Astrocyte (in vitro differentiated cells and primary cell): ENCODE results near the gene CLCN6. TPM values are rescaled to one million over a fixed set of nuclear protein-coding genes. Genes with fewer than 3 reads are reported as not detected.

Experiments used
- DNase-seq: peaks from one replicate; pipeline ENCODE4 v3.0.0-alpha.2; 2010; ENCODE audit warnings: low read depth
- FAIRE-seq: peaks from 2 replicates; lab custom pipeline; 2011; peaks lifted over from hg19 to GRCh38; lab: Jason Lieb, UNC
- H2AFZ ChIP-seq: 2 replicates; pipeline ENCODE4 v1.6.0; 2012; ENCODE audit warnings: low read depth, low read length, inconsistent platforms
- H3K27ac ChIP-seq: 2 replicates; pipeline ENCODE4 v1.5.1; 2011; ENCODE audit warnings: low read depth, low read length, inconsistent platforms
- H3K27me3 ChIP-seq: 2 replicates; pipeline ENCODE4 v1.6.0; 2011; ENCODE audit warnings: low read length, inconsistent platforms; ENCODE audit not compliant: insufficient read depth
- H3K36me3 ChIP-seq: 2 replicates; pipeline ENCODE4 v1.5.1; 2011; ENCODE audit warnings: low read length, inconsistent platforms; ENCODE audit not compliant: insufficient read depth
- H3K4me1 ChIP-seq: 2 replicates; pipeline ENCODE4 v1.5.1; 2011; ENCODE audit warnings: low read length, inconsistent platforms; ENCODE audit not compliant: insufficient read depth
- H3K4me2 ChIP-seq: 2 replicates; pipeline ENCODE4 v1.6.0; 2012; ENCODE audit warnings: low read length, inconsistent platforms
- H3K4me3 ChIP-seq: 2 replicates; pipeline ENCODE4 v1.5.1; 2011; ENCODE audit warnings: low read depth, mild to moderate bottlenecking, low read length, inconsistent platforms; ENCODE audit not compliant: insufficient read depth
- H3K79me2 ChIP-seq: 2 replicates; pipeline ENCODE4 v1.6.0; 2012; ENCODE audit warnings: mild to moderate bottlenecking, low read length, inconsistent platforms; ENCODE audit not compliant: insufficient read depth
- H3K9ac ChIP-seq: 2 replicates; pipeline ENCODE4 v1.6.0; 2012; ENCODE audit warnings: mild to moderate bottlenecking, low read length, inconsistent platforms
- H3K9me3 ChIP-seq: 2 replicates; pipeline ENCODE4 v1.5.1; 2012; ENCODE audit warnings: low read depth, mild to moderate bottlenecking, low read length, inconsistent platforms; ENCODE audit not compliant: insufficient read depth
- H4K20me1 ChIP-seq: 2 replicates; pipeline ENCODE4 v1.6.0; 2012; ENCODE audit warnings: low read length, inconsistent platforms; ENCODE audit not compliant: insufficient read depth
- H3K27ac Mint-ChIP-seq: one replicate; pipeline ENCODE4 v1.8.0; 2021; ENCODE audit warnings: mild to moderate bottlenecking, mixed read lengths; ENCODE audit not compliant: unreplicated experiment
- H3K27me3 Mint-ChIP-seq: one replicate; pipeline ENCODE4 v1.8.0; 2021; ENCODE audit warnings: low read depth, mixed read lengths; ENCODE audit not compliant: unreplicated experiment
- H3K36me3 Mint-ChIP-seq: one replicate; pipeline ENCODE4 v1.8.0; 2021; ENCODE audit warnings: low read depth, mixed read lengths; ENCODE audit not compliant: unreplicated experiment
- H3K4me1 Mint-ChIP-seq: one replicate; pipeline ENCODE4 v1.8.0; 2021; ENCODE audit warnings: low read depth, mixed read lengths; ENCODE audit not compliant: unreplicated experiment
- H3K4me3 Mint-ChIP-seq: one replicate; pipeline ENCODE4 v1.8.0; 2021; ENCODE audit warnings: mild to moderate bottlenecking, moderate library complexity, mixed read lengths; ENCODE audit not compliant: unreplicated experiment
- H3K9me3 Mint-ChIP-seq: one replicate; pipeline ENCODE4 v1.8.0; 2021; ENCODE audit warnings: mild to moderate bottlenecking, mixed read lengths; ENCODE audit not compliant: unreplicated experiment
- CTCF ChIP-seq: IDR thresholded peaks from 2 replicates; pipeline ENCODE4 v1.5.1; 2011; ENCODE audit warnings: low read depth, mild to moderate bottlenecking, inconsistent platforms, low read length, moderate library complexity; ENCODE audit not compliant: insufficient read depth
- EZH2 ChIP-seq: IDR thresholded peaks from 2 replicates; pipeline ENCODE4 v1.6.1; 2012; ENCODE audit warnings: mild to moderate bottlenecking, low read length, inconsistent platforms; ENCODE audit not compliant: insufficient read depth
- total RNA-seq: library from RNA; stranded (reverse); gene quantifications from 2 replicates; pipeline ENCODE4 v1.2.1, GENCODE V29; 2021

The CLCN6 gene
- total RNA-seq, 1 donor from 2014 or later = 22.4 TPM

GRCh38 chr1:11880911-11881748, 75.1 kb downstream of the CLCN6 start:
- H2AFZ ChIP-seq = no peak overlapping the region
- Mint-ChIP-seq H3K4me1 (peaks cover 5% of the 10 kb centered on the region), H3K9me3 (no peaks in the 10 kb centered on the region), H3K27me3 (peaks cover 27% of the 10 kb centered on the region), H3K36me3 (no peaks in the 10 kb centered on the region), H3K27ac (no peak overlapping the region), H3K4me3 (no peak overlapping the region)
- H3K27ac ChIP-seq = no peak overlapping the region
- H3K4me1 ChIP-seq = no peaks in the 10 kb centered on the region
- no peaks in the 10 kb centered on the region for H3K36me3 ChIP-seq
- peaks cover 3% of the 10 kb centered on the region for H3K27me3 ChIP-seq
- TF ChIP-seq EZH2 (no peak), CTCF (no peak)
- no peak for DNase-seq
- no peak for FAIRE-seq
- no peaks in the 10 kb centered on the region for H3K9me3 ChIP-seq
- H4K20me1 ChIP-seq = no peaks in the 10 kb centered on the region
- no peak overlapping the region for H3K9ac ChIP-seq
- H3K79me2 ChIP-seq = no peaks in the 10 kb centered on the region
- H3K4me3 ChIP-seq = no peak overlapping the region
- H3K4me2 ChIP-seq = no peak overlapping the region

- H3K27me3 ChIP-seq = peaks cover 2% of the 10 kb centered on the region
- no peak overlapping the region for H3K27ac ChIP-seq
Observed at GRCh38 chr1:11881749-11882441, 75.9 kb downstream of the CLCN6 start.

More at GRCh38 chr1:11881749-11882441, 75.9 kb downstream of the CLCN6 start:
- no peak for DNase-seq
- H3K36me3 Mint-ChIP-seq = no peaks in the 10 kb centered on the region
- Histone ChIP-seq H3K4me2 (no peak overlapping the region), H4K20me1 (no peaks in the 10 kb centered on the region), H3K4me1 (no peaks in the 10 kb centered on the region), H3K4me3 (no peak overlapping the region), H3K9ac (no peak overlapping the region), H2AFZ (no peak overlapping the region), H3K36me3 (no peaks in the 10 kb centered on the region), H3K9me3 (no peaks in the 10 kb centered on the region), H3K79me2 (no peaks in the 10 kb centered on the region)
- no peaks in the 10 kb centered on the region for H3K9me3 Mint-ChIP-seq
- H3K27me3 Mint-ChIP-seq = peaks cover 24% of the 10 kb centered on the region
- no peak overlapping the region for H3K27ac Mint-ChIP-seq
- no peak for FAIRE-seq
- H3K4me1 Mint-ChIP-seq = peaks cover 5% of the 10 kb centered on the region
- no peak overlapping the region for H3K4me3 Mint-ChIP-seq
- TF ChIP-seq CTCF = no peak
- no peak for TF ChIP-seq EZH2
